ENCODE results near the gene OR6N2. TPM values are rescaled to one million over a fixed set of nuclear protein-coding genes. Genes with fewer than 3 reads are reported as not detected.

Gene OR6N2
- total RNA-seq, 2 experiments from 2014 or later = not detected

- Mint-ChIP-seq H3K36me3 (ENCODE audit: low read depth) (no peaks in the 10 kb centered on the region), H3K27ac (no peak overlapping the region), H3K9me3 (no peaks in the 10 kb centered on the region), H3K4me3 (no peak overlapping the region), H3K27me3 (peaks cover 4% of the 10 kb centered on the region), H3K4me1 (ENCODE audit: low read depth) (no peaks in the 10 kb centered on the region)
- ATAC-seq (peak; percentile 56), DNase-seq (peak; percentile 41)
- POLR2A ChIA-PET = interaction anchor here (0.7 kb wide), 1 partner anchor 15 kb away, joined by 3 read pairs; no protein-coding TSS in a partner anchor
- intact Hi-C loops (cut with micrococcal nuclease) = loop anchor here (5.0 kb wide), 2 partner anchors 204 to 279 kb away; no protein-coding TSS in a partner anchor
- CTCF ChIA-PET = interaction anchor here (0.9 to 5.8 kb wide), 5 partner anchors 19 to 278 kb away, joined by 3 to 34 read pairs (median 3); no protein-coding TSS in a partner anchor
- TF ChIP-seq CTCF (IDR thresholded peaks at IDR 0.05) = peak; percentile 35
Measured at GRCh38 chr1:158793604-158794003, 12.6 kb upstream of the OR6N2 start.

- DNase-seq (no peak), ATAC-seq (no peak)
- no peaks in the 10 kb centered on the region for H3K4me1 Mint-ChIP-seq (ENCODE audit: low read depth)
- TF ChIP-seq CTCF (IDR thresholded peaks at IDR 0.05) = no peak
- H3K9me3 Mint-ChIP-seq = no peaks in the 10 kb centered on the region
- H3K36me3 Mint-ChIP-seq (ENCODE audit: low read depth) = no peaks in the 10 kb centered on the region
- H3K4me3 Mint-ChIP-seq = no peak within 1 kb of the TSS
- ChIA-PET CTCF (no interaction called here), POLR2A (no interaction called here)
- peaks cover 14% of the 10 kb centered on the region for H3K27me3 Mint-ChIP-seq
- intact Hi-C loops (cut with micrococcal nuclease) = no loop called here
- H3K27ac Mint-ChIP-seq = no peak within 1 kb of the TSS
Measured at GRCh38 chr1:158771950-158772866, 8.8 kb downstream of the OR6N2 start, which contains the start of gene OR6N1. OR6N1 (minus strand) TSS chr1:158772195; CDS start chr1:158766682, 5,513 bp downstream.

GRCh38 chr1:158754420-158754819, 26.6 kb downstream of the OR6N2 start, which contains the start of gene OR6K6:
OR6K6 (plus strand) TSS chr1:158754720; CDS start chr1:158754888, 168 bp downstream.
- ATAC-seq = no peak
- TF ChIP-seq CTCF (IDR thresholded peaks at IDR 0.05) = no peak
- peaks cover 1% of the 10 kb centered on the region for H3K9me3 Mint-ChIP-seq
- ChIA-PET POLR2A (no interaction called here), CTCF (no interaction called here)
- H3K27me3 Mint-ChIP-seq = peaks cover 17% of the 10 kb centered on the region
- no peak for DNase-seq
- no peaks in the 10 kb centered on the region for H3K36me3 Mint-ChIP-seq (ENCODE audit: low read depth)
- no peak within 1 kb of the TSS for H3K27ac Mint-ChIP-seq
- intact Hi-C loops (cut with micrococcal nuclease) = no loop called here
- H3K4me1 Mint-ChIP-seq (ENCODE audit: low read depth) = no peaks in the 10 kb centered on the region
- H3K4me3 Mint-ChIP-seq = no peak within 1 kb of the TSS

GRCh38 chr1:158752155-158752712, 28.8 kb downstream of the OR6N2 start:
- Mint-ChIP-seq H3K27ac (no peak overlapping the region), H3K36me3 (ENCODE audit: low read depth) (no peaks in the 10 kb centered on the region), H3K9me3 (peaks cover 1% of the 10 kb centered on the region), H3K27me3 (peaks cover 14% of the 10 kb centered on the region), H3K4me1 (ENCODE audit: low read depth) (no peaks in the 10 kb centered on the region), H3K4me3 (no peak overlapping the region)
- ChIA-PET CTCF (no interaction called here), POLR2A (no interaction called here)
- DNase-seq (no peak), ATAC-seq (no peak)
- intact Hi-C loops (cut with micrococcal nuclease) = no loop called here
- TF ChIP-seq CTCF (IDR thresholded peaks at IDR 0.05) = no peak

GRCh38 chr1:158735848-158736247, 45.2 kb downstream of the OR6N2 start:
- Mint-ChIP-seq H3K27me3 (peaks cover 24% of the 10 kb centered on the region), H3K9me3 (no peaks in the 10 kb centered on the region), H3K4me3 (no peak overlapping the region), H3K36me3 (ENCODE audit: low read depth) (no peaks in the 10 kb centered on the region), H3K4me1 (ENCODE audit: low read depth) (no peaks in the 10 kb centered on the region), H3K27ac (no peak overlapping the region)
- ATAC-seq = no peak
- ChIA-PET CTCF (no interaction called here), POLR2A (no interaction called here)
- DNase-seq = no peak
- TF ChIP-seq CTCF (IDR thresholded peaks at IDR 0.05) = no peak
- intact Hi-C loops (cut with micrococcal nuclease) = no loop called here

Data from activated CD8-positive, alpha-beta T cell treated with anti-CD3 and anti-CD28 coated beads for 36 hours (primary cell).